Measurements from ENCODE around the gene TMEM168. TPM values are rescaled to one million over a fixed set of nuclear protein-coding genes. Genes with fewer than 3 reads are reported as not detected.

TMEM168 gene
- total and polyA plus RNA-seq, 9 donors, result 9.3 to 30.1 (median 22.0) TPM

- WGBS, 3 donors, result 92 to 97% (median 96%) methylated on average over 15 of the region's 15 CpGs
- no peak overlapping the region for H3K27ac ChIP-seq
- TF ChIP-seq POLR2A (IDR thresholded peaks at IDR 0.05) (no peak), CTCF (IDR thresholded peaks at IDR 0.05) (no peak), EP300 (IDR thresholded peaks at IDR 0.05) (no peak)
- no peaks in the 10 kb centered on the region for H3K9me3 ChIP-seq
- H3K27me3 ChIP-seq, result no peaks in the 10 kb centered on the region
- intact Hi-C loops (cut with DNase I), result no loop called here
- no peaks in the 10 kb centered on the region for H3K36me3 ChIP-seq
- no peak for DNase-seq
- peaks cover 5% of the 10 kb centered on the region for H3K4me1 ChIP-seq (ENCODE audit: insufficient read depth)
- no peak overlapping the region for H3K4me3 ChIP-seq
These were observed 1.4 kb upstream of the TMEM168 start for GRCh38 chr7:112791465-112792168.

- Histone ChIP-seq H3K36me3 (no peaks in the 10 kb centered on the region), H3K27ac (peak overlapping the region; percentile 69 to 77), H3K4me1 (ENCODE audit: insufficient read depth) (peaks cover 5% of the 10 kb centered on the region), H3K4me3 (peak overlapping the region; percentile 74), H3K9me3 (no peaks in the 10 kb centered on the region), H3K27me3 (no peaks in the 10 kb centered on the region)
- DNase-seq, result no peak
- 12 to 20% (median 17%) methylated on average over 12 of the region's 12 CpGs for WGBS, 3 donors
- intact Hi-C loops (cut with DNase I), result no loop called here
- TF ChIP-seq CTCF (IDR thresholded peaks at IDR 0.05) (no peak), EP300 (IDR thresholded peaks at IDR 0.05) (no peak), POLR2A (IDR thresholded peaks at IDR 0.05) (no peak)
These were observed 402 bp upstream of the TMEM168 start for GRCh38 chr7:112790586-112791003.

- TF ChIP-seq POLR2A (IDR thresholded peaks at IDR 0.05), result no peak
- TF ChIP-seq CTCF (IDR thresholded peaks at IDR 0.05), result no peak
- TF ChIP-seq EP300 (IDR thresholded peaks at IDR 0.05), result no peak
- Histone ChIP-seq H3K9me3 (no peaks in the 10 kb centered on the region), H3K36me3 (no peaks in the 10 kb centered on the region), H3K27ac (peak overlapping the region in 1 of 2 donors; percentile 77), H3K27me3 (no peaks in the 10 kb centered on the region), H3K4me1 (ENCODE audit: insufficient read depth) (peaks cover 5% of the 10 kb centered on the region), H3K4me3 (peak overlapping the region; percentile 74)
- DNase-seq, result no peak
- intact Hi-C loops (cut with DNase I), result no loop called here
- WGBS, 3 donors, result 0 to 1% (median 0%) methylated on average over 2 of the region's 2 CpGs
These were observed 758 bp downstream of the TMEM168 start for GRCh38 chr7:112789453-112789816.

- 79 to 84% (median 82%) methylated on average over 3 of the region's 3 CpGs for WGBS, 3 donors
- Histone ChIP-seq H3K27me3 (no peaks in the 10 kb centered on the region), H3K27ac (no peak overlapping the region), H3K36me3 (no peaks in the 10 kb centered on the region), H3K4me3 (peak overlapping the region; percentile 74), H3K9me3 (no peaks in the 10 kb centered on the region), H3K4me1 (ENCODE audit: insufficient read depth) (peaks cover 5% of the 10 kb centered on the region)
- DNase-seq, result no peak
- intact Hi-C loops (cut with DNase I), result no loop called here
- no peak for TF ChIP-seq POLR2A (IDR thresholded peaks at IDR 0.05)
- TF ChIP-seq CTCF (IDR thresholded peaks at IDR 0.05), result no peak
- no peak for TF ChIP-seq EP300 (IDR thresholded peaks at IDR 0.05)
These were observed 1.3 kb downstream of the TMEM168 start for GRCh38 chr7:112788778-112789343.
